H9 (cell line): ENCODE measurements around the gene INSYN1. TPM values are rescaled to one million over a fixed set of nuclear protein-coding genes. Genes with fewer than 3 reads are reported as not detected.

Source experiments
- DNase-seq: peaks from one replicate; pipeline ENCODE4 v3.0.0-alpha.2; 2017
- H2AFZ ChIP-seq: one replicate; pipeline ENCODE4 v1.6.1; 2013; ENCODE audit warnings: mild to moderate bottlenecking, low read length, control low read depth, moderate library complexity
- H2AK5ac ChIP-seq: 2 replicates; pipeline ENCODE4 v1.6.1; 2013; ENCODE audit warnings: low read length, control low read depth, mixed read lengths; ENCODE audit not compliant: insufficient read length
- H2BK120ac ChIP-seq: one replicate; pipeline ENCODE4 v1.6.1; 2013; ENCODE audit warnings: low read depth, mild to moderate bottlenecking, low read length, control low read depth, inconsistent platforms; ENCODE audit not compliant: poor library complexity, severe bottlenecking
- H2BK12ac ChIP-seq: 2 replicates; pipeline ENCODE4 v1.6.1; 2013; ENCODE audit warnings: low read length, control low read depth, mixed read lengths, low read depth; ENCODE audit not compliant: insufficient read length
- H2BK15ac ChIP-seq: 2 replicates; pipeline ENCODE4 v1.6.1; 2013; ENCODE audit warnings: low read depth, low read length, control low read depth
- H2BK20ac ChIP-seq: one replicate; pipeline ENCODE4 v1.6.1; 2013; ENCODE audit warnings: low read depth, mild to moderate bottlenecking, low read length, control low read depth, inconsistent platforms; ENCODE audit not compliant: poor library complexity, severe bottlenecking
- H2BK5ac ChIP-seq: 2 replicates; pipeline ENCODE4 v1.6.1; 2013; ENCODE audit warnings: low read length, control low read depth, mixed read lengths; ENCODE audit not compliant: insufficient read length
- H3K14ac ChIP-seq: 2 replicates; pipeline ENCODE4 v1.6.1; 2013; ENCODE audit warnings: low read length, control low read depth; ENCODE audit not compliant: insufficient read depth
- H3K18ac ChIP-seq: 2 replicates; pipeline ENCODE4 v1.6.1; 2013; ENCODE audit warnings: low read depth, mild to moderate bottlenecking, mixed read lengths, low read length, control low read depth; ENCODE audit not compliant: insufficient read length
- H3K23ac ChIP-seq: 2 replicates; pipeline ENCODE4 v1.6.1; 2013; ENCODE audit warnings: low read length, control low read depth, mixed read lengths, low read depth; ENCODE audit not compliant: insufficient read length
- H3K23me2 ChIP-seq: 2 replicates; pipeline ENCODE4 v1.6.1; 2013; ENCODE audit warnings: low read depth, mild to moderate bottlenecking, mixed read lengths, low read length, control low read depth; ENCODE audit not compliant: insufficient read length, poor library complexity, severe bottlenecking
- H3K27ac ChIP-seq: 2 replicates; pipeline ENCODE4 v1.5.1; 2013; ENCODE audit warnings: low read length, control low read depth, mixed read lengths, low read depth; ENCODE audit not compliant: insufficient read length
- H3K27me3 ChIP-seq: 2 replicates; pipeline ENCODE4 v1.6.1; 2013; ENCODE audit warnings: low read length, control low read depth, inconsistent platforms; ENCODE audit not compliant: insufficient read depth
- H3K4ac ChIP-seq: 2 replicates; pipeline ENCODE4 v1.6.1; 2013; ENCODE audit warnings: low read depth, mild to moderate bottlenecking, control low read depth, inconsistent platforms, low read length, moderate library complexity
- H3K4me1 ChIP-seq: 2 replicates; pipeline ENCODE4 v1.6.1; 2013; ENCODE audit warnings: low read length, control low read depth, inconsistent platforms; ENCODE audit not compliant: insufficient read depth
- H3K4me2 ChIP-seq: 2 replicates; pipeline ENCODE4 v1.6.1; 2013; ENCODE audit warnings: low read length, control low read depth, mixed read lengths; ENCODE audit not compliant: insufficient read length, insufficient read depth
- H3K56ac ChIP-seq: 2 replicates; pipeline ENCODE4 v1.6.1; 2013; ENCODE audit warnings: low read depth, mild to moderate bottlenecking, mixed read lengths, low read length, control low read depth; ENCODE audit not compliant: insufficient read length
- H3K79me1 ChIP-seq: 2 replicates; pipeline ENCODE4 v1.6.1; 2013; ENCODE audit warnings: low read depth, mild to moderate bottlenecking, moderate library complexity, low read length, control low read depth, inconsistent platforms; ENCODE audit not compliant: insufficient read depth, poor library complexity, severe bottlenecking
- H3K79me2 ChIP-seq: 2 replicates; pipeline ENCODE4 v1.6.1; 2013; ENCODE audit warnings: low read length, control low read depth, inconsistent platforms; ENCODE audit not compliant: insufficient read depth
- H3K9ac ChIP-seq: 2 replicates; pipeline ENCODE4 v1.6.1; 2013; ENCODE audit warnings: low read length, control low read depth, mixed read lengths; ENCODE audit not compliant: insufficient read length; ENCODE audit errors: extremely low read depth
- H3K9me3 ChIP-seq: one replicate; pipeline ENCODE4 v1.6.1; 2013; ENCODE audit warnings: low read depth, low read length, inconsistent platforms; ENCODE audit not compliant: control insufficient read depth
- H3T11ph ChIP-seq: one replicate; pipeline ENCODE4 v1.6.1; 2013; ENCODE audit warnings: mild to moderate bottlenecking, low read length, control low read depth, inconsistent platforms
- H4K20me1 ChIP-seq: one replicate; pipeline ENCODE4 v1.6.1; 2013; ENCODE audit not compliant: control insufficient read depth, insufficient read length, insufficient read depth
- H4K5ac ChIP-seq: 2 replicates; pipeline ENCODE4 v1.6.1; 2013; ENCODE audit warnings: low read depth, mild to moderate bottlenecking, mixed read lengths, low read length, control low read depth; ENCODE audit not compliant: insufficient read length
- H4K8ac ChIP-seq: replicated peaks from 2 replicates; pipeline ENCODE4 v1.6.1; 2013; ENCODE audit warnings: low read length, control low read depth, mixed read lengths, low read depth; ENCODE audit not compliant: insufficient read length
- H4K91ac ChIP-seq: 2 replicates; pipeline ENCODE4 v1.6.1; 2013; ENCODE audit warnings: low read depth, mild to moderate bottlenecking, moderate library complexity, mixed read lengths, low read length, control low read depth; ENCODE audit not compliant: insufficient read length
- H3K27ac Mint-ChIP-seq, 3 experiments: 2 replicates in 2 of 3; 3 replicates in 1 of 3; pipeline ENCODE4 v1.8.0; 2020 to 2021; ENCODE audit warnings: mixed read lengths in 3 of 3, mild to moderate bottlenecking in 1 of 3, moderate library complexity in 1 of 3
- H3K27me3 Mint-ChIP-seq: 2 replicates; pipeline ENCODE4 v1.8.0; 2021; ENCODE audit warnings: low read depth, mild to moderate bottlenecking, moderate library complexity, mixed read lengths
- H3K36me3 Mint-ChIP-seq, 3 experiments: 2 replicates in 2 of 3; 3 replicates in 1 of 3; pipeline ENCODE4 v1.8.0; 2020 to 2021; ENCODE audit warnings: low read depth in 3 of 3, mixed read lengths in 3 of 3; ENCODE audit not compliant: insufficient read depth in 1 of 3
- H3K4me1 Mint-ChIP-seq, 2 experiments: 2 replicates each; pipeline ENCODE4 v1.8.0; 2020; ENCODE audit warnings: mixed read lengths in 2 of 2
- H3K4me3 Mint-ChIP-seq, 2 experiments: 2 replicates in 1 of 2; 3 replicates in 1 of 2; pipeline ENCODE4 v1.8.0; 2020 to 2021; ENCODE audit warnings: mild to moderate bottlenecking in 2 of 2, mixed read lengths in 2 of 2, moderate library complexity in 1 of 2
- H3K9me3 Mint-ChIP-seq, 2 experiments: 2 replicates in 1 of 2; 3 replicates in 1 of 2; pipeline ENCODE4 v1.8.0; 2020; ENCODE audit warnings: mild to moderate bottlenecking in 2 of 2, mixed read lengths in 2 of 2, moderate library complexity in 1 of 2
- WGBS: extraction: QIAGEN DNeasy Blood & Tissue Kit; methylation state at CpG from one replicate; pipeline ENCODE4 v1.1.7; 2013; ENCODE audit warnings: missing lambda C conversion rate, low lambda C conversion rate, mixed read lengths; ENCODE audit not compliant: insufficient read length; ENCODE audit errors: extremely low coverage; 5-methylcytosine and 5-hydroxymethylcytosine counted together
- total RNA-seq: library from RNA; stranded (reverse); gene quantifications from 2 replicates; pipeline ENCODE4 v1.2.1, GENCODE V29; 2021
- TF ChIP-seq, protein P1 (sequence below): fragments of 200-600 bp; sonication (generic); conservative IDR thresholded peaks from 3 replicates; pipeline ENCODE4 v1.8.0; 2021; ENCODE audit warnings: antibody characterized with exemption, mild to moderate bottlenecking

INSYN1 gene
- total RNA-seq, 1 experiment from 2014 or later = 1.9 TPM

DNA sequence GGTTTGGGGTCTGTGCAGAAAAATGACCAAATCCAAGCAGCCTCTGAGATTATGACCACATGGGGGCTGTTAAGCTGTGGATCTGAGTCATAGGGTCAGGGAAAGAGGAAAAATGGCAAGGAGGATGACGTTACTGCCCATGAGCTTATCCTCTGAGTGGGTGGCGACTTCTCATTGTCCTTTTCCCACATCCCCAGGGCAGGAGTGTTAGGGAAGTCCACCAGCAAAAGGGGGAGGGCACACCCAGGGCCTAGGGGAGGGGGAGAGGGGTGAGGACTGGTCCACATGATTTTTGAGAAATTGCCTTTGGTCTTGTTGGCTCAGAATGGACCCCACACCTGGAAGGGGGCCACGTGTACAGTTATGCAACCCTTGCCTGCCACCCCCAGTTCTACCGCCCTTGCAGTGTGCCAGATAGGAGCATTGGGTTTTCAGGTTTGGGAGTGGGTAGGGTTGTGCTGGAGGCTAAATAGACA, 66.3 kb downstream of the INSYN1 start:
- no peak overlapping the region for H3K18ac ChIP-seq
- no peak overlapping the region for H4K8ac ChIP-seq
- no peak overlapping the region for H3K9ac ChIP-seq
- H3K23ac ChIP-seq = no peak overlapping the region
- no peaks in the 10 kb centered on the region for H3K9me3 ChIP-seq
- TF ChIP-seq, protein P1, sequence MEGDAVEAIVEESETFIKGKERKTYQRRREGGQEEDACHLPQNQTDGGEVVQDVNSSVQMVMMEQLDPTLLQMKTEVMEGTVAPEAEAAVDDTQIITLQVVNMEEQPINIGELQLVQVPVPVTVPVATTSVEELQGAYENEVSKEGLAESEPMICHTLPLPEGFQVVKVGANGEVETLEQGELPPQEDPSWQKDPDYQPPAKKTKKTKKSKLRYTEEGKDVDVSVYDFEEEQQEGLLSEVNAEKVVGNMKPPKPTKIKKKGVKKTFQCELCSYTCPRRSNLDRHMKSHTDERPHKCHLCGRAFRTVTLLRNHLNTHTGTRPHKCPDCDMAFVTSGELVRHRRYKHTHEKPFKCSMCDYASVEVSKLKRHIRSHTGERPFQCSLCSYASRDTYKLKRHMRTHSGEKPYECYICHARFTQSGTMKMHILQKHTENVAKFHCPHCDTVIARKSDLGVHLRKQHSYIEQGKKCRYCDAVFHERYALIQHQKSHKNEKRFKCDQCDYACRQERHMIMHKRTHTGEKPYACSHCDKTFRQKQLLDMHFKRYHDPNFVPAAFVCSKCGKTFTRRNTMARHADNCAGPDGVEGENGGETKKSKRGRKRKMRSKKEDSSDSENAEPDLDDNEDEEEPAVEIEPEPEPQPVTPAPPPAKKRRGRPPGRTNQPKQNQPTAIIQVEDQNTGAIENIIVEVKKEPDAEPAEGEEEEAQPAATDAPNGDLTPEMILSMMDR = no peak
- H3K27ac ChIP-seq = no peak overlapping the region
- DNase-seq = no peak
- H2BK5ac ChIP-seq = no peak overlapping the region
- Mint-ChIP-seq H3K4me3 (peak overlapping the region in 1 of 2 experiments; percentile 90; a peak in 2 of 5 replicates), H3K27ac (peak overlapping the region in 1 of 3 experiments; percentile 16; a peak in 1 of 7 replicates), H3K9me3 (no peaks in the 10 kb centered on the region), H3K27me3 (no peaks in the 10 kb centered on the region), H3K36me3 (peaks cover 0 to 1% (median 0%) of the 10 kb centered on the region in 3 experiments; a peak in 3 of 7 replicates), H3K4me1 (peaks cover 23 to 34% of the 10 kb centered on the region in 2 experiments)
- no peak overlapping the region for H2AK5ac ChIP-seq
- no peak overlapping the region for H4K5ac ChIP-seq
- no CpG with 5 or more reads among the region's 4 CpGs for WGBS
- H2BK20ac ChIP-seq = no peak overlapping the region
- H4K91ac ChIP-seq = no peak overlapping the region
- peaks cover 3% of the 10 kb centered on the region for H3K79me1 ChIP-seq
- no peak overlapping the region for H3T11ph ChIP-seq
- H2BK12ac ChIP-seq = no peak overlapping the region
- no peak overlapping the region for H2AFZ ChIP-seq
- no peaks in the 10 kb centered on the region for H3K27me3 ChIP-seq
- H2BK120ac ChIP-seq = no peak overlapping the region
- H4K20me1 ChIP-seq = no peaks in the 10 kb centered on the region
- no peak overlapping the region for H3K4ac ChIP-seq
- no peak overlapping the region for H3K14ac ChIP-seq
- H2BK15ac ChIP-seq = no peak overlapping the region
- H3K23me2 ChIP-seq = peaks cover 11% of the 10 kb centered on the region
- H3K4me1 ChIP-seq = peaks cover 6% of the 10 kb centered on the region; the same call in 1 of the 2 replicates
- peaks cover 30% of the 10 kb centered on the region; the same call in 1 of the 2 replicates for H3K79me2 ChIP-seq
- H3K4me2 ChIP-seq = no peak overlapping the region
- no peak overlapping the region for H3K56ac ChIP-seq
